Choroid plexus epithelial cell (primary cell): ENCODE results near the gene CDK19.
"Not testable (repeated sequence)": the region's sequence is repeated elsewhere in the genome, so short reads cannot be mapped to it uniquely, and the experiment has no call there.

Source experiments
- DNase-seq: peaks from one replicate; pipeline ENCODE4 v3.0.0-alpha.2; 2010; ENCODE audit warnings: low read depth
- H3K4me3 ChIP-seq: 2 replicates; pipeline ENCODE4 v1.5.1; 2011; ENCODE audit warnings: low read depth, mild to moderate bottlenecking, control low read depth, low read length, moderate library complexity
- CTCF ChIP-seq: conservative IDR thresholded peaks from 2 replicates; pipeline ENCODE4 v1.5.1; 2011; ENCODE audit warnings: low read depth, mild to moderate bottlenecking, control low read depth, inconsistent platforms, low read length, moderate library complexity

The CDK19 gene

GRCh38 chr6:110614106-110614505, 201.2 kb downstream of the CDK19 start:
- H3K4me3 ChIP-seq, result no peak overlapping the region
- no peak for DNase-seq
- TF ChIP-seq CTCF, result no peak

- DNase-seq, result no peak
- H3K4me3 ChIP-seq, result no peak overlapping the region
- TF ChIP-seq CTCF, result no peak
Measured at GRCh38 chr6:110613356-110613755, 201.9 kb downstream of the CDK19 start.

DNA sequence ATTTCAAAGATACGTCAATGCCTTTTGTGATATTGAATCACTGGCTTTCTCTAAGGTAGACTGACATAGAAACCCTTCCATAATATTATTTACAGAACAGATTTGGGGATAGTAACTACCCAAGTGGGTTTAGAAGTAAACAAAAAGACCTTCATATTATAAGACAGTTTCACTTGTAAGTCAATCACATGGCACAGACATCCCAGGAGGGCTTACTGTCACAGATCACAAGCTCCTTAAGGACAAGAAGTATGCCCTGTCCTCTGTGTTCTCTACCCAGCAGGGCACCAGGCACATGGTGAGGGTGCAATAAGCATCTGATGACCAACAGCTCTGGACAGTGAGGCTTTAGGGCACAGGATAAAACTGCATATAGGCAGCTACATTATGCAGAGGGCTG, 203.0 kb downstream of the CDK19 start:
- no peak for DNase-seq
- no peak overlapping the region for H3K4me3 ChIP-seq
- TF ChIP-seq CTCF, result no peak

- no peak for TF ChIP-seq CTCF
- H3K4me3 ChIP-seq, result no peak overlapping the region
- DNase-seq, result no peak
Measured at GRCh38 chr6:110609101-110609500, 206.2 kb downstream of the CDK19 start.

DNA sequence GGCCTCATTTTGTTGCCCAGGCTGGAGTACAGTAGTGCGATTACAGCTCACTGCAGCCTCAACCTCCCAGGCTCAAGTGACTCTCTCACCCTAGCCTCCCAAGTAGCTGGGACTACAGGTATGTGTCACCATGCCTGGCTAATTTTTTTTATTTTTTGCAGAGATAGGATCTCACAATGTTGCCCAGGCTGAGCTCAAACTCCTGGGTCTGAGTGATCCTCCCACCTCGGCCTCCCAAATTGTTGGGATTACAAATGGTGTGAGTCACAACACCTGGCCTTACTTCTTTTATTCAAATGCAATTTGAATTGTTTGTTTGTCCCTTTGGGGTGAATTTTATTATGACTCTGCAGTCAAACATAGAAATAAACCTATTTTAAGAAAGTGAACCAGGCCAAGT, 207.1 kb downstream of the CDK19 start:
- TF ChIP-seq CTCF, result no peak
- DNase-seq, result no peak
- H3K4me3 ChIP-seq, result no peak overlapping the region

DNA sequence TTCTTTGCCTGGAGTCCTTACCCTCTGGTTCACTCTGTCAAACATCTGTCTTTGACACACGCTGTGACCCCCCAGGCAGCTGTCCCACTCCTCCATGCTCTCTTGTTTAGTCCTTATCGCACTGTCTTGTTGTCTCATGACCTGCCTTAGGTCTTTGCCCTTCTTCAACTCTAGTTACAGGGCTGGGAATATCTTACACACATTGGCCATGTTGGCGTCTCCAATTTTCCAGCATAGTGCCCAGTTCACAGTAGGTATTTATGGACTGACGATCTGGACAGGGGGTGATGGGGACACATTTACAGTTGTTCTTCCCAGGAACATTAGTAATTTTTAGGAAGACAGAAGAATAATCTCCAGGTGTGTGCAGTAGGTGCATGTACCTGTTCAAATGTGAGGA, 209.1 kb downstream of the CDK19 start:
- no peak for TF ChIP-seq CTCF
- H3K4me3 ChIP-seq, result no peak overlapping the region
- no peak for DNase-seq

GRCh38 chr6:110600640-110601039, 214.6 kb downstream of the CDK19 start:
- not testable (repeated sequence) for H3K4me3 ChIP-seq, DNase-seq

DNA sequence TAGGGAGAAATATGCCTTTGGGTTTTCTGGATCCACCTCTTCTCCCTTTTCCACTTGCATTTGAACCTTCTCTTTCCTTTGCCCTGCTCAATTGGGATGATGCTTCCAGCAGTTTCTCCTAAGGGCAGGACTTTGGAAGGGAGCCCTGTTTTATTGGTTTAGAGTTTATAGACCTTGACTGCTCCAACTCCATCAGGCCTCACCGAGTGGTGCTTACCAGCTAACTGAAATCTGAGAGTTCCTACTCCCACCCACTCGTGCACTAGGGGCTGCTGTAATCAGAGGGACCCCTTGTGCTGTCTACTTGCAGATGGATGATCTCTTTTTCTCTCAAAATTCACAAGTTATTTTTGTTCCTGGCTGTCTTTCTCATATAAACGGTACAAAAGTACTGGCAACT, 217.5 kb downstream of the CDK19 start:
- no peak for DNase-seq
- TF ChIP-seq CTCF, result no peak
- H3K4me3 ChIP-seq, result no peak overlapping the region
